H9 (cell line): ENCODE results near the gene COL18A1. TPM values are rescaled to one million over a fixed set of nuclear protein-coding genes. Genes with fewer than 3 reads are reported as not detected.

Experiments
- DNase-seq: peaks from one replicate; pipeline ENCODE4 v3.0.0-alpha.2; 2017
- H2AFZ ChIP-seq: one replicate; pipeline ENCODE4 v1.6.1; 2013; ENCODE audit warnings: mild to moderate bottlenecking, low read length, control low read depth, moderate library complexity
- H2AK5ac ChIP-seq: 2 replicates; pipeline ENCODE4 v1.6.1; 2013; ENCODE audit warnings: low read length, control low read depth, mixed read lengths; ENCODE audit not compliant: insufficient read length
- H2BK120ac ChIP-seq: one replicate; pipeline ENCODE4 v1.6.1; 2013; ENCODE audit warnings: low read depth, mild to moderate bottlenecking, low read length, control low read depth, inconsistent platforms; ENCODE audit not compliant: poor library complexity, severe bottlenecking
- H2BK12ac ChIP-seq: 2 replicates; pipeline ENCODE4 v1.6.1; 2013; ENCODE audit warnings: low read length, control low read depth, mixed read lengths, low read depth; ENCODE audit not compliant: insufficient read length
- H2BK15ac ChIP-seq: 2 replicates; pipeline ENCODE4 v1.6.1; 2013; ENCODE audit warnings: low read depth, low read length, control low read depth
- H2BK20ac ChIP-seq: one replicate; pipeline ENCODE4 v1.6.1; 2013; ENCODE audit warnings: low read depth, mild to moderate bottlenecking, low read length, control low read depth, inconsistent platforms; ENCODE audit not compliant: poor library complexity, severe bottlenecking
- H2BK5ac ChIP-seq: 2 replicates; pipeline ENCODE4 v1.6.1; 2013; ENCODE audit warnings: low read length, control low read depth, mixed read lengths; ENCODE audit not compliant: insufficient read length
- H3K14ac ChIP-seq: 2 replicates; pipeline ENCODE4 v1.6.1; 2013; ENCODE audit warnings: low read length, control low read depth; ENCODE audit not compliant: insufficient read depth
- H3K18ac ChIP-seq: 2 replicates; pipeline ENCODE4 v1.6.1; 2013; ENCODE audit warnings: low read depth, mild to moderate bottlenecking, mixed read lengths, low read length, control low read depth; ENCODE audit not compliant: insufficient read length
- H3K23ac ChIP-seq: 2 replicates; pipeline ENCODE4 v1.6.1; 2013; ENCODE audit warnings: low read length, control low read depth, mixed read lengths, low read depth; ENCODE audit not compliant: insufficient read length
- H3K23me2 ChIP-seq: 2 replicates; pipeline ENCODE4 v1.6.1; 2013; ENCODE audit warnings: low read depth, mild to moderate bottlenecking, mixed read lengths, low read length, control low read depth; ENCODE audit not compliant: insufficient read length, poor library complexity, severe bottlenecking
- H3K27ac ChIP-seq: 2 replicates; pipeline ENCODE4 v1.5.1; 2013; ENCODE audit warnings: low read length, control low read depth, mixed read lengths, low read depth; ENCODE audit not compliant: insufficient read length
- H3K27me3 ChIP-seq: 2 replicates; pipeline ENCODE4 v1.6.1; 2013; ENCODE audit warnings: low read length, control low read depth, inconsistent platforms; ENCODE audit not compliant: insufficient read depth
- H3K4ac ChIP-seq: 2 replicates; pipeline ENCODE4 v1.6.1; 2013; ENCODE audit warnings: low read depth, mild to moderate bottlenecking, control low read depth, inconsistent platforms, low read length, moderate library complexity
- H3K4me1 ChIP-seq: 2 replicates; pipeline ENCODE4 v1.6.1; 2013; ENCODE audit warnings: low read length, control low read depth, inconsistent platforms; ENCODE audit not compliant: insufficient read depth
- H3K4me2 ChIP-seq: 2 replicates; pipeline ENCODE4 v1.6.1; 2013; ENCODE audit warnings: low read length, control low read depth, mixed read lengths; ENCODE audit not compliant: insufficient read length, insufficient read depth
- H3K56ac ChIP-seq: 2 replicates; pipeline ENCODE4 v1.6.1; 2013; ENCODE audit warnings: low read depth, mild to moderate bottlenecking, mixed read lengths, low read length, control low read depth; ENCODE audit not compliant: insufficient read length
- H3K79me1 ChIP-seq: 2 replicates; pipeline ENCODE4 v1.6.1; 2013; ENCODE audit warnings: low read depth, mild to moderate bottlenecking, moderate library complexity, low read length, control low read depth, inconsistent platforms; ENCODE audit not compliant: insufficient read depth, poor library complexity, severe bottlenecking
- H3K79me2 ChIP-seq: 2 replicates; pipeline ENCODE4 v1.6.1; 2013; ENCODE audit warnings: low read length, control low read depth, inconsistent platforms; ENCODE audit not compliant: insufficient read depth
- H3K9ac ChIP-seq: 2 replicates; pipeline ENCODE4 v1.6.1; 2013; ENCODE audit warnings: low read length, control low read depth, mixed read lengths; ENCODE audit not compliant: insufficient read length; ENCODE audit errors: extremely low read depth
- H3K9me3 ChIP-seq: one replicate; pipeline ENCODE4 v1.6.1; 2013; ENCODE audit warnings: low read depth, low read length, inconsistent platforms; ENCODE audit not compliant: control insufficient read depth
- H3T11ph ChIP-seq: one replicate; pipeline ENCODE4 v1.6.1; 2013; ENCODE audit warnings: mild to moderate bottlenecking, low read length, control low read depth, inconsistent platforms
- H4K20me1 ChIP-seq: one replicate; pipeline ENCODE4 v1.6.1; 2013; ENCODE audit not compliant: control insufficient read depth, insufficient read length, insufficient read depth
- H4K5ac ChIP-seq: 2 replicates; pipeline ENCODE4 v1.6.1; 2013; ENCODE audit warnings: low read depth, mild to moderate bottlenecking, mixed read lengths, low read length, control low read depth; ENCODE audit not compliant: insufficient read length
- H4K8ac ChIP-seq: replicated peaks from 2 replicates; pipeline ENCODE4 v1.6.1; 2013; ENCODE audit warnings: low read length, control low read depth, mixed read lengths, low read depth; ENCODE audit not compliant: insufficient read length
- H4K91ac ChIP-seq: 2 replicates; pipeline ENCODE4 v1.6.1; 2013; ENCODE audit warnings: low read depth, mild to moderate bottlenecking, moderate library complexity, mixed read lengths, low read length, control low read depth; ENCODE audit not compliant: insufficient read length
- H3K27ac Mint-ChIP-seq, 3 experiments: 2 replicates in 2 of 3; 3 replicates in 1 of 3; pipeline ENCODE4 v1.8.0; 2020 to 2021; ENCODE audit warnings: mixed read lengths in 3 of 3, mild to moderate bottlenecking in 1 of 3, moderate library complexity in 1 of 3
- H3K27me3 Mint-ChIP-seq: 2 replicates; pipeline ENCODE4 v1.8.0; 2021; ENCODE audit warnings: low read depth, mild to moderate bottlenecking, moderate library complexity, mixed read lengths
- H3K36me3 Mint-ChIP-seq, 3 experiments: 2 replicates in 2 of 3; 3 replicates in 1 of 3; pipeline ENCODE4 v1.8.0; 2020 to 2021; ENCODE audit warnings: low read depth in 3 of 3, mixed read lengths in 3 of 3; ENCODE audit not compliant: insufficient read depth in 1 of 3
- H3K4me1 Mint-ChIP-seq, 2 experiments: 2 replicates each; pipeline ENCODE4 v1.8.0; 2020; ENCODE audit warnings: mixed read lengths in 2 of 2
- H3K4me3 Mint-ChIP-seq, 2 experiments: 2 replicates in 1 of 2; 3 replicates in 1 of 2; pipeline ENCODE4 v1.8.0; 2020 to 2021; ENCODE audit warnings: mild to moderate bottlenecking in 2 of 2, mixed read lengths in 2 of 2, moderate library complexity in 1 of 2
- H3K9me3 Mint-ChIP-seq, 2 experiments: 2 replicates in 1 of 2; 3 replicates in 1 of 2; pipeline ENCODE4 v1.8.0; 2020; ENCODE audit warnings: mild to moderate bottlenecking in 2 of 2, mixed read lengths in 2 of 2, moderate library complexity in 1 of 2
- WGBS: extraction: QIAGEN DNeasy Blood & Tissue Kit; methylation state at CpG from one replicate; pipeline ENCODE4 v1.1.7; 2013; ENCODE audit warnings: missing lambda C conversion rate, low lambda C conversion rate, mixed read lengths; ENCODE audit not compliant: insufficient read length; ENCODE audit errors: extremely low coverage; 5-methylcytosine and 5-hydroxymethylcytosine counted together
- total RNA-seq: library from RNA; stranded (reverse); gene quantifications from 2 replicates; pipeline ENCODE4 v1.2.1, GENCODE V29; 2021
- TF ChIP-seq, protein P1 (sequence below): fragments of 200-600 bp; sonication (generic); conservative IDR thresholded peaks from 3 replicates; pipeline ENCODE4 v1.8.0; 2021; ENCODE audit warnings: antibody characterized with exemption, mild to moderate bottlenecking

COL18A1 gene
- total RNA-seq, 1 experiment from 2014 or later = 232 TPM

DNA sequence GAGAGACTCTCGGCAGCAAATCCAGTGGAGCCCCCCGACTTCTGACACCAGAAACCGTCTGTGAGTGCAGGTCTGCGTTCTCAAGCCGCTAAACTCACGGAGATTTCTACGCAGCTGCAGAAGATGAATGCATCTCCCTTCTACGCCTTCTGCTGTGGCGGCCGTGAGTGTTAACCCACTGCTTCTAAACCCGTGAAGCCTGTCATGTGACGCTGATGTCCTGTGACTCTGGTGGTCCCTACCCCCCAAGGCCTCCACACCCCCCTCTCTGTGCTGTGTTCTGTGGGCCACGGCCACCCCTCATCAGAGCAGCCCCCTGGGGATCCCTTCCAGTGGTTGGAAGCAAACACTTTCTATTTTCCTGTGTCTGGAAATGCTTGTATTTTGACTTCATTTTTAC is 33.9 kb upstream of the COL18A1 start:
- no peak overlapping the region for H3K14ac ChIP-seq
- no peaks in the 10 kb centered on the region for H3K23me2 ChIP-seq
- peaks cover 12 to 17% of the 10 kb centered on the region in 2 experiments for H3K9me3 Mint-ChIP-seq
- H4K91ac ChIP-seq = no peak overlapping the region
- no peak overlapping the region for H3K23ac ChIP-seq
- H2BK5ac ChIP-seq = no peak overlapping the region
- peaks cover 25 to 39% of the 10 kb centered on the region in 2 experiments for H3K4me1 Mint-ChIP-seq
- H2BK120ac ChIP-seq = no peak overlapping the region
- H2AFZ ChIP-seq = no peak overlapping the region
- no peaks in the 10 kb centered on the region for H4K20me1 ChIP-seq
- DNase-seq = no peak
- H3K27ac Mint-ChIP-seq = no peak overlapping the region; a peak in 2 of 7 replicates
- no peak overlapping the region for H3T11ph ChIP-seq
- H3K56ac ChIP-seq = no peak overlapping the region
- no peak overlapping the region for H2BK12ac ChIP-seq
- no peak overlapping the region for H3K4ac ChIP-seq
- H4K5ac ChIP-seq = no peak overlapping the region
- no peak overlapping the region for H3K4me2 ChIP-seq
- H4K8ac ChIP-seq = no peak overlapping the region
- no peak overlapping the region for H2BK15ac ChIP-seq
- H3K79me1 ChIP-seq = no peaks in the 10 kb centered on the region
- peaks cover 2% of the 10 kb centered on the region; the same call in 1 of the 2 replicates for H3K27me3 ChIP-seq
- H3K4me3 Mint-ChIP-seq = no peak overlapping the region
- peaks cover 0 to 6% (median 5%) of the 10 kb centered on the region in 3 experiments; a peak in 6 of 7 replicates for H3K36me3 Mint-ChIP-seq
- peaks cover 12% of the 10 kb centered on the region for H3K27me3 Mint-ChIP-seq
- no peak overlapping the region for H2AK5ac ChIP-seq
- no peak overlapping the region for H3K9ac ChIP-seq
- no peak overlapping the region for H2BK20ac ChIP-seq
- no peaks in the 10 kb centered on the region for H3K4me1 ChIP-seq
- H3K79me2 ChIP-seq = no peaks in the 10 kb centered on the region
- TF ChIP-seq, protein P1, sequence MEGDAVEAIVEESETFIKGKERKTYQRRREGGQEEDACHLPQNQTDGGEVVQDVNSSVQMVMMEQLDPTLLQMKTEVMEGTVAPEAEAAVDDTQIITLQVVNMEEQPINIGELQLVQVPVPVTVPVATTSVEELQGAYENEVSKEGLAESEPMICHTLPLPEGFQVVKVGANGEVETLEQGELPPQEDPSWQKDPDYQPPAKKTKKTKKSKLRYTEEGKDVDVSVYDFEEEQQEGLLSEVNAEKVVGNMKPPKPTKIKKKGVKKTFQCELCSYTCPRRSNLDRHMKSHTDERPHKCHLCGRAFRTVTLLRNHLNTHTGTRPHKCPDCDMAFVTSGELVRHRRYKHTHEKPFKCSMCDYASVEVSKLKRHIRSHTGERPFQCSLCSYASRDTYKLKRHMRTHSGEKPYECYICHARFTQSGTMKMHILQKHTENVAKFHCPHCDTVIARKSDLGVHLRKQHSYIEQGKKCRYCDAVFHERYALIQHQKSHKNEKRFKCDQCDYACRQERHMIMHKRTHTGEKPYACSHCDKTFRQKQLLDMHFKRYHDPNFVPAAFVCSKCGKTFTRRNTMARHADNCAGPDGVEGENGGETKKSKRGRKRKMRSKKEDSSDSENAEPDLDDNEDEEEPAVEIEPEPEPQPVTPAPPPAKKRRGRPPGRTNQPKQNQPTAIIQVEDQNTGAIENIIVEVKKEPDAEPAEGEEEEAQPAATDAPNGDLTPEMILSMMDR = no peak
- no CpG with 5 or more reads among the region's 13 CpGs for WGBS
- H3K9me3 ChIP-seq = no peaks in the 10 kb centered on the region
- H3K18ac ChIP-seq = no peak overlapping the region
- no peak overlapping the region for H3K27ac ChIP-seq
